HK-2 (cell line): ENCODE data around the gene HOXA7.

Source experiments
- DNase-seq: peaks from one replicate; pipeline ENCODE4 v3.0.0-alpha.2; 2018; ENCODE audit not compliant: unreplicated experiment

Gene HOXA7

GRCh38 chr7:27193335-27194001 lies 37.0 kb upstream of the HOXA7 start:
- DNase-seq, result no peak

- DNase-seq, result no peak
Measured at GRCh38 chr7:27192546-27193334, 36.3 kb upstream of the HOXA7 start.

- no peak for DNase-seq
Measured at GRCh38 chr7:27191833-27192545, 35.5 kb upstream of the HOXA7 start.

GRCh38 chr7:27191161-27191731 lies 34.8 kb upstream of the HOXA7 start:
- no peak for DNase-seq

- DNase-seq, result no peak
Measured at GRCh38 chr7:27189997-27190748, 33.7 kb upstream of the HOXA7 start.

- no peak for DNase-seq
Measured at GRCh38 chr7:27189295-27189996, 33.0 kb upstream of the HOXA7 start.

DNA sequence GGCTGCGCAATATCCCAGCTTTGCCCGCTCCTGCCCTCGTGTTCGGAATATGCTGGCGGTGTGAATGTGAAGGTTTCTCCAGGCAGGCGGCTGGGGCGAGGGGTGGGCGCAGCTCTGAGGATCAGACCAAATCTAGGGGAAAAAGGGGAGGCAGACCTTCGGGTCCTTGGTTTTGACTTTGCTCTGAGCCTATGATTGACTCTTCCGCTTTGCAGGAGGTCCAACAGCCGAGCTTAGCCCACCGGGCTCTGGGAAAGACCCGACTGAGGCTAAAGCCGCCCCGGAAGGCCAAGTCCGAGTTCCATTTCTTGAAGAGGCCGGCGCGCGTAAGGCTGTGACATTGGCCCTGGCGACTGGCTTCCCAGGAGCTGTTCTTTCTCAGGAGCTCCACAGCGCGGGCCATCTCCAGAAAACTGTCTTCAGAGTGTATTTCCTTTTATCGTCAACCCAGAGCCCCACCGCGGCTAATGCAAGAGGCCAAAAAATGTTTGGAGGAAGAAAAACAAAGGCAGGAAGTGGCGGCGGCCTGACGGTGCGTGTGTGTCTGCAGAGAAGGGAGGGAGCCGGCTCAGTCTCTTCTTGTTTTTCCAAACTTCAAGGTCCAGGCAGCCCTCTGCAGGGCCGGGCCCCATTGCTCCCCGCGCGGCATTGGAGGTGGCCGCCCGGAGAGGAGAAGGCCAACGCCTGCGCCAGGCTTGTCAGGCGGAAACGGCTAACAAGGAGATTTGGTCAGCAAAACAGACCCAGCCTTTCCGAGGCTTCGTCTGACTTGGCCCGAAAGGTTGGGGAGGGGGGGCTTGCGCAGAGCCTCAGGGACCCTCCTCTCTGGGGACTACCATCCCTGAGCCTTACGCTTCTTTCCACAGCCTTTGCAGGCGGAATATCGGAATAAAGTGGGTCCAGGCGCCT lies 32.2 kb upstream of the HOXA7 start:
- no peak for DNase-seq

- DNase-seq, result no peak
Measured at GRCh38 chr7:27187475-27188385, 31.3 kb upstream of the HOXA7 start.

GRCh38 chr7:27186668-27187474 lies 30.4 kb upstream of the HOXA7 start:
- no peak for DNase-seq

GRCh38 chr7:27185854-27186667 lies 29.6 kb upstream of the HOXA7 start:
- DNase-seq, result no peak

DNA sequence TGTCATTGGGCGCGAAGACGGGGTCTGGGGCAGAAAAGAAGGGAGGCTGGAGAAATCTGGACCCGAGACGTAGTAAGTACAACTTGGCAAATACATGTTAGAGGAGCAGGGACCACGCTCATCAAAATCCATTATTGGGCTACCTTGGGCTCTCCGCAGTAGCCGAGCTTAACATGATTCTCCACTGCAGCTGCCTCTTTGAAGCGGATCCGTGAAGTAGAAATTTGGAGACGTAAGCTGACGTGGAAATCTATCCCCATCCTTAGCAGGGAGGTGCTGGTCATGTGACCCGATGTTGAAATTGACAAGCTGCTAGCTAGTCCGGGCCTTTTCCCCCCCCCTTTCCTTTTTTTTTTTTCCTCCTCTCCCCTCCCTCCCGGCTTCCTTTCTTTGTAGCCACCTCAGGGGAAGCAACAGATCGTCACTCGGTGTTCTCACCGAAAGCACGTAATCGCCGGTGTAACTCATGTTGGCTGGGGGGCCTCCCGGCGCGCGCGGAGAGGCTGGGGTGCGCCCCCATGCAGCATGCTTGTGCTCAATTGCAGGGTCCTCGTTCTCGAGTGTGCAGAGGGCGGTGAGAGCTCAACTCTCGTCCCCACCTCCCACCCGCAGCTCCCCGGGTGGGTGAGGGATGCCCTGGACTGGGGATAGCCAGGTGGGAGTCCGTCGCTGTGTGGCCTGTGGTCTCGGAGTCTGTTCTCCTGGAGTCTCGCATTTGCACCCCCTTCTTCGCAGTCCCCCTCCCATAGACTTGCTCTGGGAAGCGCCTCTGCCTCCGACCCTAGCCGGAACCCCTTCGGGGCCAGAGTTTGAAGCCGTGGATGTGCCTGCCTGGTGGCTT lies 28.8 kb upstream of the HOXA7 start, which contains the start of gene HOXA11:
HOXA11 (minus strand) TSS at position 220 of the 841 bp plus-strand sequence; CDS start at position 132, 88 bp downstream.
- no peak for DNase-seq

DNA sequence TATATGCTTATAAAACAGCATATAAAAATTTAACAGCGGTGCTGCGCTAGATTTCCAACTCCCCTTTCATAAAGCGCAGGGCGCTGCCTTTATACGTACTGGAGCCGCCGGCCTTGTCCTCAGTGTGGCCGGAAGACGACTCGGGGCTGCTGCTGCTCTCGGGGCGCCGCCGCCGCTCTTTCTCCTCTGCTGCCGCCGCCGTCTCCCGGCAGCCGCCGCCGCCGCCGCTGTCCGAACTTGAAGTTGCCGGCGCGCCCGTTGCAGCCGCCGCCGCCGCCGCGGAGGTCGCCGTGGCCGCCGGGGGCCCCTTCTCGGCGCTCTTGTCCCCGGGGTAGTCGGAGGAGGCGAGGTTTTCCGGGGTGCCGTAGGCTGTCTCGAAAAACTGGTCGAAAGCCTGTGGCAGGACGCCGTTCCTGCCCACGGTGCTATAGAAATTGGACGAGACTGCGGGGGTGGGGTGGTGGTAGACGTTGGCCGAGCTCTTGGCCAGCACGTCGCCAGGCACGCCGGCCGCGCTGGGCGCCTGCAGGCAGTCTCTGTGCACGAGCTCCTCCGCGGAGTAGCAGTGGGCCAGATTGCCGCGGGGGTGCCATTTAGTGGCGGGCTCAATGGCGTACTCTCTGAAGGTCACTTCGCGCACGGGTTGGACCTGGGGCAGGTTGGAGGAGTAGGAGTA lies 28.0 kb upstream of the HOXA7 start:
- DNase-seq, result no peak

GRCh38 chr7:27183682-27184336 lies 27.3 kb upstream of the HOXA7 start:
- DNase-seq, result no peak

- no peak for DNase-seq
Measured at GRCh38 chr7:27182861-27183681, 26.6 kb upstream of the HOXA7 start.
